Measurements from ENCODE around the gene KITLG.
"Not testable (repeated sequence)": the region's sequence is repeated elsewhere in the genome, so short reads cannot be mapped to it uniquely, and the experiment has no call there.

KITLG gene

DNA sequence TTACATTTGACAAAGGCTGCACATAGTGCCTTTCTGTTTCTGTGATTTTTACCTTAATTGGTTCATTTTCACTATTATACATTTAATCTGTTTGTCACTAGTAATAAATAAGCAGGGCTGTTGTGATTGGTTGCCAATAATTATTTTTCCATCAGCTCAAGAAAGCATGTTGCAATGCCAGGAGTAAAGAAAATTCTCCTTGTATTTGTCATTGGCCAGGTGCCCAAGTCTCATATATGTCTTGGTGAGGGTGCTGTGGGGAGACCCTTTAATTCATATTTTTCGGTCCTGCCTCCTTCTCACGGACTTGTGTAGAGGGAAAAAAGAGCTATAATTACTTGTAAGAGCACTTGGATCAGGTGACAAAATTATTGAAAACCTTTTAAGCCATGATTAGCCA lies 108.0 kb downstream of the KITLG start:
- DNase-seq, result no peak

DNA sequence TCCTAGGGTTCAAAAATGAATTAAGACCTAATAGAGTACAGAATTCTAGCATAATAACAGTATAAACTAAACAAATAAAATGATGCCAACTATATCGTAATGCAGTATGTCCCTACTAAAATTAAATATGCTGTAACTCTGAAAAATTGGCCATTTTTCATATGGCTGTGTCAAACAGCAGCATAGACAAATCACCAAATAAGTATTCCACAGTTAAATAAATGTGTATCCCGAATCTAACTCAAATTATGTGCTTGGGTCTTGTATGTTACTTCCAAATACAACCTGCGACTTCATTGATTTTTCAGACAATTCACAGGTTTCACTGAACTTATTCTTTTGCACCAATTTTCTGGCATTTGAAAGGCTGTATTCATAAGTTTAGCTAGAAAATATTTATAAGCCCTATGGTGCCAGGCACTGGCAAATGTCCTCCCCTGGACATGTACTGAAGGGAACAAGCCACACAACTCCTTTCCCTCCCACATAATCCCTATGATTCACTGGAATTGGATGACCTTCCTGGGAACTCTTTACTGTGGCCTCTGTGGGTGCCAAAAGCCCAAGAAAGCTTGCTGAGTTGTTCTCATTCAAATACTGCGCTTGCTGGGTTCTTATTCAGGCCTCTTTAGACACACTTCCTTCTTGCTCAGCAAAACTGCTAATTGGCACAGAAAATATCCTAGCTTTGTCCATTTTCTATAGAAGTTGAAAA lies 108.8 kb downstream of the KITLG start:
- no peak for DNase-seq

DNA sequence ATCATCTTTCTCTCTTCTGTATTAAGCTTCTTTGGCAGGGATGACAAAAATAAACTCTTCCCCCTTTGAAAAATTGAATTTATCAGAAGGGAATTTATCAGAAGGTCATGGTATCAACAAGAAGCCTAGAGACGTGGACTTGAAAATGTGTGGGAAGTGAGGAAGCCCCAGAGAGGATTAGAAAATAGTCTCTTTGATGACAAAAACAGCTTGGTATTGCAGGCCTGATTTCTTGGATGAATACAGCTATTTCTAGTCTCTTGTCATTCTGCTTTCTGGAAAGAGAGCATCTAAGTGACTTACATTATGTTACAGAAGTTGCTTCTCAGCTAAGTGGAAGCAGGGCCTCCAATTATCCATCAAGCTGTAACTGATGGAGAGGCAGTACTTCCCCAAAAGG lies 111.1 kb downstream of the KITLG start:
- DNase-seq, result no peak

DNA sequence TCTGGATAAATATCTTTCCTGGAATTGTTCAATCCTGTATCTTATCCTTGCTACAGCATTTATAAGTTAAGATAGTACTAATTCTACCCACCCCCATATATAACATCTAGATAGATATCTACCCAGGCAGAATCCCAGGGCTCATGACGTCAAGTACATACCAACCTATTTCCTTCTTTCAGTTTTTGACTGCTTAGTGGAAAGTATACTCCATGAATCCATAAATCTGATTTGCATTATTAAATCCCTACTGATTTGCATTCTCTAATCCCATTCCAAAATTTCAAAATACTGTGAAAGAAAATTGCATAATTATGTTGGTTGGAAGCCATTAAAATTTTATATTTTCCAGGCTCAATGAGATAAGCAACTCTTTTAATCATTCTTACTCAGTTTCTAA lies 111.7 kb downstream of the KITLG start:
- DNase-seq, result no peak

DNA sequence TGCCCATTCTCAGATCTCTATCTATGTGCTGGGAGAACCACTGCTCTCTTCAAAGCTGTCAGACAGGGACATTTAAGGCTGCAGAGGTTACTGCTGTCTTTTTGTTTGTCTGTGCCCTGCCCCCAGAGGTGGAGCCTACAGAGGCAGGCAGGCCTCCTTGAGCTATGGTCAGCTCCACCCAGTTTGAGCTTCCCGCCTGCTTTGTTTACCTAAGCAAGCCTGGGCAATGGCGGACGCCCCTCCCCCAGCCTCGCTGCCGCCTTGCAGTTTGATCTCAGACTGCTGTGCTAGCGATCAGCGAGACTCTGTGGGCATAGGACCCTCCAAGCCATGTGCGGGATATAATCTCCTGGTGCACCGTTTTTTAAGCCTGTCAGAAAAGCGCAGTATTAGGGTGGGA lies 113.6 kb downstream of the KITLG start:
- not testable (repeated sequence) for DNase-seq

DNA sequence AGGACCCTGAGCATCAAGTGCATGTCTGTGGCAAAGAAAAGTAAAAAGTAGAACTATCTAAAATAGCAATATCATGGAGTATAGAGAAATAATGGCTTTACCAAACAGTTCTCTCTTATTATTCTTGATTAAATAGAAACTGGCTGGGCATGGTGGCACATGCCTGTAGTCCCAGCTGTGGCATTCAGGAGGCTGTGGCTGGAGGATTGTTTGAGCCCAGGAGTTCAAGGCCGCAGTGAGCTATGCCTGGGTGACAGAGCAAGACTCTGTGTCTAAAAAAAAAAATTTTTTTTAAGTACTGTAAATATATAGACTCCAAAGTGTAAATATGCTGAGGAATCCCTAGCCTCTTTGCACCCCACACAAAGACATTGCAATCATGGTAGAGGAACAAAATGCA lies 121.9 kb downstream of the KITLG start:
- no peak for DNase-seq

DNA sequence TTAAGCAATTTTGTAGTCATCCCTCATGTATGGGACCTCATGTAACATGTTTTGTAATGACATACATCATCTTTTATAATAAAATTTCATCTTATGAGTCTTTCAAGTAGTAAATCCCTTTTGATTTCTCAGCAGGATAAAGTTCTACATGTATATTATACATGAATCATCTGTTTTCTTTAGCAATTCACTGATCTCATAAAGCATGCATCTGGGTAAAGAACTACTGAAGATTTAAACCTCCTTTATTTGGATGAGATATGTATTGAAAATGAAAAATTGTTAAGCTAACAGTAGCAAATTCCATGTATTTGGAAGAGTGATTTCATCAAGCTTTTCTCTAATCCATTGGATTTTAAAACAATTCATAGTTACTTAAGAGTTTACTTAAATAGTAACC lies 126.9 kb downstream of the KITLG start:
- DNase-seq, result no peak

DNA sequence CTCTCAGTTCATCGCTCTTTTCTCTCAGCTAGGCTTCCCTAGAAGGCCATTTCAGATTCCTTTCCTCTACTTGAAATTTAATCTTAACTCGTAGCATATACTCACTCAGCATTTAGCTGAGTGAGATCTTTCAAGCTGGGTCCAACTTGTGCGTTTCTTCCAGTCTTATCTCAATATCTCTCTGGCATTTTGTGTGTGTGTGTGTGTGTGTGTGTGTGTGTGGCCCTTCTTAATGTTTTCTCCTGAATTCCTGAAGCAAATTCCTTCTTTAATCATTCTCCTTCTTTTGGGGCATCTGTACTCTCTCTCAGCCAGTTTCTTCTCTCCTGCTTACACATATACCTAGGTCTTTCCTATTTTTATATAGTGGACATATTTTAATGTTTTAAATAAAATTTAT lies 129.1 kb downstream of the KITLG start:
- no peak for DNase-seq

DNA sequence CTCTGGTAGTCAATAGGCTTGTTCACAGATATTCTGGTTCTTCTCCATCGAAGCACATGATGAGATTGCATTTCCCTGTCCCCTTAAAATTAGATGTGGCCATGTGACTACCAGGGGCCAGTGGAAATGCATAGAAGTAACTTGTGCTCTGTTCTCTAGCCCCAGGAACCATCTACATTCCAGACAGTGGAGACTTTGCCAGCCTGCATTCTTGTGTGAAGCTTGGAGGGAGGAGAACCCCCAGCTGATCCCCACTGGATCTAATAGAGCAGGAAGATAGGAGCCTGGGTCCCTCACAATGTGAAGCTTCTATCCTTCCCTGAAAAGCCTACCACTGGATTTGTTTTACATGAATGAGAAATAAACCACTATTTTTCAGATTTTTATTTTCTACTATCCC lies 130.1 kb downstream of the KITLG start:
- DNase-seq, result no peak

DNA sequence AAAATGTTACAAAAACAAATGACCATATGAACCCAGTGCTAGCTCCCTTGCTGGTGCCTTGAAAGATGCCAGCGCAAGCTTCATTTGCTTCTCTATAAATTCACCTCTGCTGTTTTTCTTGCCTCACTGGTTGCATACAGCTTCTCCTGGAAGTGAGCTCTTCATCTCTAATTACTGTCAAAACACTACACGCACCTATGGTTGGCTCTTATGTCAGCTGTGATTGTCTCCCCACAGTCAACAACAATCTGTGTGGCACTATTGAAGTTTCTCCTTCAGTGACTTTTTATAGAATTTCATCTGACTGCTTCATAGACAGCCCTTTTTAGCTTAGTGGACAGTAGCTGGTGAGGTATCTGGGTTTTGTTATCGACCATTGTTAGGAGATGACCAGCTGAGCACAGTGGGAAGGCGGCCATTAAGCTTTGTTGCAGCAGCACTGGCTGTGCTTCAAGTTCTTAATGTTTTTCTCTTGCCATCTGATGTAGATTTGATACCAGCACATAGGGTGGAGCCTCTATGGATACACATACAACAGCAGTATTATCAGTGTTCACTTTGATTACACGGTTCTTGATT lies 131.8 kb downstream of the KITLG start:
- no peak for DNase-seq

DNA sequence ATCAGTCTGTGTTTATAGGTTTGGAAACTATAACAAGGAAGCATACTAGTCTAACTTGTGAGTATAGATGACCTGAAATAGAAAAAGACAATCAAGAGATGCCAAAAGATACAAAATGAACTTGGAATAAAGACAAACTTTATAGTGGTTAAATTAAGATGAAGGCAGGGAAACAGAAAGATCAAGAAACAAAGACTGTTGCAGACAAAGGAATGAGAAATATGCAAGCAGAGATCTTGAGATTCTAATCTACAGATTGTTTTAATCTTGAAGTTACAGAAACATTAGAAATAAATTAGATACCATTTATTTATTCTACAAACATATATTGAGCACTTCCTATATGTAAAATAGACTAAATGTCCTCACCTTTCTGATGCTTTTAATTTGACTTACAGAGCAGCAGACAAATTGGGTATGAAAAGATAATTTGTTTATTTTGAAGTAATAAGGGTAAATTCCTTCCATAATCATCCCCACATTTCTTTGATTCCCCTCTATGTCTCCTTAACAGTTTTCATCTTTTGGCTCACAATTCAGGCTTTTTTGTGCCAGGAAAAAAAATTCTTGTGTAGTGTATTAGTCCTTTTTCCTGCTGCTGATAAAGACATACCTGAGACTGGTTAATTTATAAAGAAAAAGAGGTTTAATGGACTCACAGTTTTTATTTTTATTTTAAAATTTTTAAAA lies 134.4 kb downstream of the KITLG start:
- DNase-seq, result no peak

DNA sequence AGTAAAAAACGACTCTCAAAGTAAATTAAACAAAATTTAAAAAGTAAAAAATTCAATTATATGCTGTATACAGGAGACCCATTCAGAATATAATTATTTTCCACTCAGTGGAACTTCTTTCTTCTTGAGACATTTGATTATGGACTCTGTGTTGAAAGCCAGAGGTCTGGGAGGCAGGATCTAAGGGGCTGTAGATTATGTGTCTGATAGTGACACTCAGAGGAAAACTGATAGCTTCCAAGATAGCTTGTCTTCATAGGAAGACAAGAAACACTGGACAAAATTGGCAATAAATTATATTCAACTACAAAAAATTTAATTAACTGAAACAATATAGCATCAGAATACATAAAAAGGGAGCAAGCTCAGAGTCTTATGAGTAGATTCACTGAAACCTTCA lies 135.8 kb downstream of the KITLG start:
- no peak for DNase-seq
